Measurements from ENCODE around the gene ZNF70. TPM values are rescaled to one million over a fixed set of nuclear protein-coding genes. Genes with fewer than 3 reads are reported as not detected.

ZNF70 gene
- total and polyA plus RNA-seq, 10 of the 15 experiments (the other 5 are each of a cell fraction or from before 2014, with no cell fraction given): 0.15 to 2.3 (median 0.85) TPM

DNA sequence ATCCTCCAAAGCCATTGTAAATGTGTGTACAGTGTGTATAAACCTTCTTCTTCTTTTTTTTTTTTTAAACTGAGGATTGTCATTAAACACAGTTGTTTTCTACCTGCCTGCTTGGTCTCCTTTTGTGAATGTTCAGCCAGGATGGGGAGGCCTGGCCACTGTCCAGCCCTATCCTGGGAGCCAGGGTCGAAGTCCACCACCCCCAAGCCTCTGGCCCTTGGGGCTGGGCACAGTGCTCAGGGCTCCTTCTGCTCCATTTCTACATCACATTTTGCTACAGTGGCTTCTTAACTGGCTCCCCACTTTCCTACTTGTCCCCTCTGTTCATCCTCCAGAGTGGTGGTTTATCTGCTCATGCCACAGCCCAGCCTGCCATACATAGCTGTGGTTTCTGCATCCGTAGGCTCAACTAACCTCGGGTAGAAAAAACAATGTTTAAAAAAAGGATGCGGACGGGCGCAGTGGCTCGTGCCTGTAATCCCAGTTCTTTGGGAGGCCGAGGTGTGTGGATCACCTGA is 33.4 kb upstream of the ZNF70 start:
- H4K20me1 ChIP-seq (ENCODE audit: control insufficient read depth, insufficient read depth): 0 out of 2 replicates have a peak, but pooled peaks cover 4% of the 10 kb centered on the region
- BruUV-seq (replicated peaks): no TSS peak
- no peak overlapping the region for H3K4me3 ChIP-seq
- DNase-seq (ENCODE audit: low read depth, low spot score) (no peak), FAIRE-seq (no peak), ATAC-seq (no peak)
- H3K79me2 ChIP-seq (ENCODE audit: control insufficient read depth, insufficient read depth, low read length): peaks cover 22% of the 10 kb centered on the region
- ChIA-PET SMC1A (ENCODE audit: uncharacterized antibody, unreplicated experiment) (no interaction called here), RAD21 (ENCODE audit: unreplicated experiment) (no interaction called here), CTCF (interaction anchor here (0.8 kb wide), 1 partner anchor 16 kb away, joined by 3 read pairs; no protein-coding TSS in a partner anchor), POLR2A (no interaction called here)
- H3K9me3 ChIP-seq (replicated peaks; ENCODE audit: control insufficient read depth, insufficient read depth, low read length): no peaks in the 10 kb centered on the region
- WGBS (ENCODE audit: insufficient coverage, insufficient replicate concordance, low lambda C conversion rate, missing lambda C conversion rate): 37% methylated on average over 8 of the region's 8 CpGs
- peaks cover 0 to 2% of the 10 kb centered on the region in 2 experiments; a peak in 1 of 4 replicates for H3K27me3 ChIP-seq (replicated peaks in 1 of 2; ENCODE audit: control insufficient read depth in 2 of 2, insufficient read depth in 2 of 2, low read length in 1 of 2)
- no peak overlapping the region for H2AFZ ChIP-seq (ENCODE audit: control insufficient read depth, low read depth, low read length)
- H3K36me3 ChIP-seq (ENCODE audit: control insufficient read depth in 2 of 2, insufficient read depth in 2 of 2, low read length in 1 of 2): no peaks in the 10 kb centered on the region
- TF ChIP-seq CBX5 (IDR thresholded peaks at IDR 0.05; ENCODE audit: low read depth) (no peak), KDM1A (IDR thresholded peaks at IDR 0.05; ENCODE audit: borderline replicate concordance) (no peak), CEBPB (IDR thresholded peaks at IDR 0.05; ENCODE audit: borderline replicate concordance in 1 of 2, low read depth in 2 of 2, low read length in 2 of 2) (no peak), YBX1 (IDR thresholded peaks at IDR 0.05) (no peak), IRF4 (IDR thresholded peaks at IDR 0.05; ENCODE audit: low read depth, low read length) (no peak), SMAD5 (IDR thresholded peaks at IDR 0.05; ENCODE audit: low read depth) (no peak), ESRRA (IDR thresholded peaks at IDR 0.05; ENCODE audit: low read length) (no peak), BHLHE40 (IDR thresholded peaks at IDR 0.05; ENCODE audit: borderline replicate concordance in 1 of 2, low read depth in 2 of 2, low read length in 1 of 2) (no peak), POLR2A (IDR thresholded peaks at IDR 0.05; ENCODE audit: low read depth, low read length) (no peak), TAF1 (IDR thresholded peaks at IDR 0.05; ENCODE audit: borderline replicate concordance, low read depth, low read length) (no peak), MTA3 (IDR thresholded peaks at IDR 0.05; ENCODE audit: borderline replicate concordance, low read length) (no peak), EED (IDR thresholded peaks at IDR 0.05; ENCODE audit: low read depth) (no peak), SRF (IDR thresholded peaks at IDR 0.05; ENCODE audit: low read depth in 2 of 2, low read length in 2 of 2) (no peak)
- TF ChIP-seq, protein P1, sequence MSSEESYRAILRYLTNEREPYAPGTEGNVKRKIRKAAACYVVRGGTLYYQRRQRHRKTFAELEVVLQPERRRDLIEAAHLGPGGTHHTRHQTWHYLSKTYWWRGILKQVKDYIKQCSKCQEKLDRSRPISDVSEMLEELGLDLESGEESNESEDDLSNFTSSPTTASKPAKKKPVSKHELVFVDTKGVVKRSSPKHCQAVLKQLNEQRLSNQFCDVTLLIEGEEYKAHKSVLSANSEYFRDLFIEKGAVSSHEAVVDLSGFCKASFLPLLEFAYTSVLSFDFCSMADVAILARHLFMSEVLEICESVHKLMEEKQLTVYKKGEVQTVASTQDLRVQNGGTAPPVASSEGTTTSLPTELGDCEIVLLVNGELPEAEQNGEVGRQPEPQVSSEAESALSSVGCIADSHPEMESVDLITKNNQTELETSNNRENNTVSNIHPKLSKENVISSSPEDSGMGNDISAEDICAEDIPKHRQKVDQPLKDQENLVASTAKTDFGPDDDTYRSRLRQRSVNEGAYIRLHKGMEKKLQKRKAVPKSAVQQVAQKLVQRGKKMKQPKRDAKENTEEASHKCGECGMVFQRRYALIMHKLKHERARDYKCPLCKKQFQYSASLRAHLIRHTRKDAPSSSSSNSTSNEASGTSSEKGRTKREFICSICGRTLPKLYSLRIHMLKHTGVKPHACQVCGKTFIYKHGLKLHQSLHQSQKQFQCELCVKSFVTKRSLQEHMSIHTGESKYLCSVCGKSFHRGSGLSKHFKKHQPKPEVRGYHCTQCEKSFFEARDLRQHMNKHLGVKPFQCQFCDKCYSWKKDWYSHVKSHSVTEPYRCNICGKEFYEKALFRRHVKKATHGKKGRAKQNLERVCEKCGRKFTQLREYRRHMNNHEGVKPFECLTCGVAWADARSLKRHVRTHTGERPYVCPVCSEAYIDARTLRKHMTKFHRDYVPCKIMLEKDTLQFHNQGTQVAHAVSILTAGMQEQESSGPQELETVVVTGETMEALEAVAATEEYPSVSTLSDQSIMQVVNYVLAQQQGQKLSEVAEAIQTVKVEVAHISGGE (CRISPR knock-in tag; IDR thresholded peaks at IDR 0.05): no peak
- TF ChIP-seq, protein P2, sequence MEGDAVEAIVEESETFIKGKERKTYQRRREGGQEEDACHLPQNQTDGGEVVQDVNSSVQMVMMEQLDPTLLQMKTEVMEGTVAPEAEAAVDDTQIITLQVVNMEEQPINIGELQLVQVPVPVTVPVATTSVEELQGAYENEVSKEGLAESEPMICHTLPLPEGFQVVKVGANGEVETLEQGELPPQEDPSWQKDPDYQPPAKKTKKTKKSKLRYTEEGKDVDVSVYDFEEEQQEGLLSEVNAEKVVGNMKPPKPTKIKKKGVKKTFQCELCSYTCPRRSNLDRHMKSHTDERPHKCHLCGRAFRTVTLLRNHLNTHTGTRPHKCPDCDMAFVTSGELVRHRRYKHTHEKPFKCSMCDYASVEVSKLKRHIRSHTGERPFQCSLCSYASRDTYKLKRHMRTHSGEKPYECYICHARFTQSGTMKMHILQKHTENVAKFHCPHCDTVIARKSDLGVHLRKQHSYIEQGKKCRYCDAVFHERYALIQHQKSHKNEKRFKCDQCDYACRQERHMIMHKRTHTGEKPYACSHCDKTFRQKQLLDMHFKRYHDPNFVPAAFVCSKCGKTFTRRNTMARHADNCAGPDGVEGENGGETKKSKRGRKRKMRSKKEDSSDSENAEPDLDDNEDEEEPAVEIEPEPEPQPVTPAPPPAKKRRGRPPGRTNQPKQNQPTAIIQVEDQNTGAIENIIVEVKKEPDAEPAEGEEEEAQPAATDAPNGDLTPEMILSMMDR (IDR thresholded peaks at IDR 0.05 in 2 of 3, conservative IDR thresholded peaks at IDR 0.05 in 1 of 3; ENCODE audit: control insufficient read depth in 2 of 3, extremely low read depth in 1 of 3, insufficient read depth in 1 of 3, low read depth in 3 of 3, low read length in 3 of 3): no peak
- TF ChIP-seq, protein P3, sequence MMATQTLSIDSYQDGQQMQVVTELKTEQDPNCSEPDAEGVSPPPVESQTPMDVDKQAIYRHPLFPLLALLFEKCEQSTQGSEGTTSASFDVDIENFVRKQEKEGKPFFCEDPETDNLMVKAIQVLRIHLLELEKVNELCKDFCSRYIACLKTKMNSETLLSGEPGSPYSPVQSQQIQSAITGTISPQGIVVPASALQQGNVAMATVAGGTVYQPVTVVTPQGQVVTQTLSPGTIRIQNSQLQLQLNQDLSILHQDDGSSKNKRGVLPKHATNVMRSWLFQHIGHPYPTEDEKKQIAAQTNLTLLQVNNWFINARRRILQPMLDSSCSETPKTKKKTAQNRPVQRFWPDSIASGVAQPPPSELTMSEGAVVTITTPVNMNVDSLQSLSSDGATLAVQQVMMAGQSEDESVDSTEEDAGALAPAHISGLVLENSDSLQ (IDR thresholded peaks at IDR 0.05): no peak
- H3K9ac ChIP-seq (ENCODE audit: control insufficient read depth, insufficient read depth, low read length): no peak overlapping the region
- no peak overlapping the region for H3K27ac ChIP-seq (ENCODE audit: control insufficient read depth, insufficient read depth)
- no peak overlapping the region for H3K4me2 ChIP-seq (ENCODE audit: control insufficient read depth, insufficient read depth)
- in situ Hi-C loops (cut with MboI): no loop called here
- H3K4me1 ChIP-seq (ENCODE audit: control insufficient read depth, insufficient read depth, low read length): peaks cover 6% of the 10 kb centered on the region
- intact Hi-C loops (cut with micrococcal nuclease; ENCODE audit: unreplicated experiment): no loop called here
